Body of pancreas (tissue), 4 donors: ENCODE data around the gene HSPA1B.

Source experiments
- POLR2A ChIP-seq, 3 donors: fragments of 450-650 bp; IDR thresholded peaks; one replicate each; pipeline ENCODE4 v1.6.1; 2016; ENCODE audit warnings: antibody characterized with exemption in 3 of 3, mild to moderate bottlenecking in 2 of 3
- TF ChIP-seq, protein P1 (sequence below), 7 experiments: fragments of 450-650 bp in 4 of 7; fragments of 200-600 bp in 3 of 7; sonication (generic) in 3 of 7; IDR thresholded peaks; one replicate each; pipeline ENCODE4 v1.5.1; 2016 to 2019; ENCODE audit warnings: antibody characterized with exemption in 7 of 7

DNA sequence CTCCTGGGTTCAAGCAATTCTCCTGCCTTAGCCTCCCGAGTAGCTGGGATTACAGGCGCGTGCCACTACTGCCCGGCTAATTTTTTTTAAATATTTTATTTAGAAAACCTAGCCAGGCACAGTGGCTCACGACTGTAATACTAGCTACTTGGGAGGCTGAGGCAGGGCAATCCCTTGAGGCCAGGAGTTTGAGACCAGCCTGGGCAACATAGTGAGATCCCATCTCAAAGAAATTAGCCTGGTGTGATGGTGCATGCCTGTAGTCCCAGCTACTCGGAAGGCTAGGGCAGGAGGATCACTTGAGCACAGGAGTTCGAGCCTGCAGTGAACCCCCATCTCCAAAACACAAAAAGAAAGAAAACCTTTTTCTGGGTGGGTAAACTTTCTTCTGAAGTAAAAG, 48.8 kb downstream of the HSPA1B start:
- TF ChIP-seq, protein P1, sequence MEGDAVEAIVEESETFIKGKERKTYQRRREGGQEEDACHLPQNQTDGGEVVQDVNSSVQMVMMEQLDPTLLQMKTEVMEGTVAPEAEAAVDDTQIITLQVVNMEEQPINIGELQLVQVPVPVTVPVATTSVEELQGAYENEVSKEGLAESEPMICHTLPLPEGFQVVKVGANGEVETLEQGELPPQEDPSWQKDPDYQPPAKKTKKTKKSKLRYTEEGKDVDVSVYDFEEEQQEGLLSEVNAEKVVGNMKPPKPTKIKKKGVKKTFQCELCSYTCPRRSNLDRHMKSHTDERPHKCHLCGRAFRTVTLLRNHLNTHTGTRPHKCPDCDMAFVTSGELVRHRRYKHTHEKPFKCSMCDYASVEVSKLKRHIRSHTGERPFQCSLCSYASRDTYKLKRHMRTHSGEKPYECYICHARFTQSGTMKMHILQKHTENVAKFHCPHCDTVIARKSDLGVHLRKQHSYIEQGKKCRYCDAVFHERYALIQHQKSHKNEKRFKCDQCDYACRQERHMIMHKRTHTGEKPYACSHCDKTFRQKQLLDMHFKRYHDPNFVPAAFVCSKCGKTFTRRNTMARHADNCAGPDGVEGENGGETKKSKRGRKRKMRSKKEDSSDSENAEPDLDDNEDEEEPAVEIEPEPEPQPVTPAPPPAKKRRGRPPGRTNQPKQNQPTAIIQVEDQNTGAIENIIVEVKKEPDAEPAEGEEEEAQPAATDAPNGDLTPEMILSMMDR (IDR thresholded peaks at IDR 0.05) = no peak
- no peak for TF ChIP-seq POLR2A (IDR thresholded peaks at IDR 0.05)
